Measurements from ENCODE around the gene IL31. TPM values are rescaled to one million over a fixed set of nuclear protein-coding genes. Genes with fewer than 3 reads are reported as not detected.

IL31 gene
- total RNA-seq, 6 experiments from 2014 or later = not detected

GRCh38 chr12:122147514-122148290 lies 26.3 kb downstream of the IL31 start:
- DNase-seq = no peak
- peaks cover 0 to 3% (median under 1%) of the 10 kb centered on the region in 4 donors for H3K36me3 ChIP-seq
- intact Hi-C loops (cut with DNase I) = loop anchor here in 1 of 2 donors (10.0 kb wide), 1 partner anchor 47 kb away; no protein-coding TSS in a partner anchor
- no peak overlapping the region for H3K4me3 ChIP-seq
- 75% methylated on average over 11 of the region's 21 CpGs for WGBS (ENCODE audit: insufficient coverage, low coverage, low lambda C conversion rate, missing lambda C conversion rate)
- no peaks in the 10 kb centered on the region for H3K9me3 ChIP-seq
- ATAC-seq = peak in 1 of 4 donors; percentile 21
- no peak overlapping the region for H3K27ac ChIP-seq
- no peaks in the 10 kb centered on the region for H3K4me1 ChIP-seq
- no peaks in the 10 kb centered on the region for H3K27me3 ChIP-seq
- no peak for TF ChIP-seq POLR2A (IDR thresholded peaks at IDR 0.05)
- no peak for TF ChIP-seq CTCF (IDR thresholded peaks at IDR 0.05)

- no peak for TF ChIP-seq POLR2A (IDR thresholded peaks at IDR 0.05)
- no peak for TF ChIP-seq CTCF (IDR thresholded peaks at IDR 0.05)
- intact Hi-C loops (cut with DNase I) = loop anchor here in 1 of 2 donors (10.0 kb wide), 1 partner anchor 49 kb away; no protein-coding TSS in a partner anchor
- H3K4me3 ChIP-seq = no peak overlapping the region
- H3K27me3 ChIP-seq = no peaks in the 10 kb centered on the region
- H3K27ac ChIP-seq = no peak overlapping the region
- H3K9me3 ChIP-seq = no peaks in the 10 kb centered on the region
- no peaks in the 10 kb centered on the region for H3K4me1 ChIP-seq
- peaks cover 3 to 22% (median 10%) of the 10 kb centered on the region in 4 donors for H3K36me3 ChIP-seq
- 85% methylated on average over 6 of the region's 23 CpGs for WGBS (ENCODE audit: insufficient coverage, low coverage, low lambda C conversion rate, missing lambda C conversion rate)
- DNase-seq (no peak), ATAC-seq (peak in 1 of 4 donors; percentile 5)
Measured at GRCh38 chr12:122145505-122146330, 28.3 kb downstream of the IL31 start.

GRCh38 chr12:122144885-122145284 lies 29.1 kb downstream of the IL31 start:
- Histone ChIP-seq H3K27ac (no peak overlapping the region), H3K27me3 (no peaks in the 10 kb centered on the region), H3K4me3 (no peak overlapping the region), H3K36me3 (peaks cover 5 to 22% (median 10%) of the 10 kb centered on the region in 4 donors), H3K9me3 (no peaks in the 10 kb centered on the region), H3K4me1 (no peaks in the 10 kb centered on the region)
- intact Hi-C loops (cut with DNase I) = loop anchor here in 1 of 2 donors (10.0 kb wide), 1 partner anchor 50 kb away; no protein-coding TSS in a partner anchor
- WGBS (ENCODE audit: insufficient coverage, low coverage, low lambda C conversion rate, missing lambda C conversion rate) = 93% methylated on average over 2 of the region's 12 CpGs
- TF ChIP-seq CTCF (IDR thresholded peaks at IDR 0.05) = no peak
- no peak for TF ChIP-seq POLR2A (IDR thresholded peaks at IDR 0.05)
- ATAC-seq (no peak), DNase-seq (no peak)

GRCh38 chr12:122142857-122143256 lies 31.2 kb downstream of the IL31 start:
- intact Hi-C loops (cut with DNase I) = loop anchor here in 1 of 2 donors (10.0 kb wide), 1 partner anchor 52 kb away; no protein-coding TSS in a partner anchor
- TF ChIP-seq POLR2A (IDR thresholded peaks at IDR 0.05) = no peak
- no peak for TF ChIP-seq CTCF (IDR thresholded peaks at IDR 0.05)
- H3K4me1 ChIP-seq = no peaks in the 10 kb centered on the region
- ATAC-seq = no peak
- H3K9me3 ChIP-seq = no peaks in the 10 kb centered on the region
- no peak overlapping the region for H3K27ac ChIP-seq
- H3K4me3 ChIP-seq = no peak overlapping the region
- no peak for DNase-seq
- H3K27me3 ChIP-seq = no peaks in the 10 kb centered on the region
- H3K36me3 ChIP-seq = peaks cover 5 to 28% (median 10%) of the 10 kb centered on the region in 4 donors
- WGBS (ENCODE audit: insufficient coverage, low coverage, low lambda C conversion rate, missing lambda C conversion rate) = 80% methylated on average over 1 of the region's 6 CpGs
